ENCODE measurements around the gene SET. TPM values are rescaled to one million over a fixed set of nuclear protein-coding genes. Genes with fewer than 3 reads are reported as not detected.
A peak's percentile ranks its signal among the peaks of the same experiment; 100 is the strongest.

SET gene
- total RNA-seq, 1 experiment from 2014 or later, result 1,129 TPM

GRCh38 chr9:128656416-128657343 lies 32.3 kb upstream of the SET start, which contains the start of gene DYNC2I2 (continued):
- TF ChIP-seq ZNF423 (CRISPR knock-in tag; IDR thresholded peaks at IDR 0.05) (no peak), OVOL2 (CRISPR knock-in tag; IDR thresholded peaks at IDR 0.05; ENCODE audit: borderline replicate concordance) (no peak), SOX15 (CRISPR knock-in tag; IDR thresholded peaks at IDR 0.05) (no peak), TEAD4 (CRISPR knock-in tag; IDR thresholded peaks at IDR 0.05) (peak; percentile 74; the same call in 1 of the 2 replicates), CREM (CRISPR knock-in tag; IDR thresholded peaks at IDR 0.05) (peak; percentile 84), GTF2I (CRISPR knock-in tag; conservative IDR thresholded peaks at IDR 0.05) (no peak), CREB1 (CRISPR knock-in tag; IDR thresholded peaks at IDR 0.05) (no peak), E2F5 (CRISPR knock-in tag; IDR thresholded peaks at IDR 0.05) (peak; percentile 99), ZMAT4 (CRISPR knock-in tag; IDR thresholded peaks at IDR 0.05) (no peak), GRHL2 (CRISPR knock-in tag; IDR thresholded peaks at IDR 0.05; ENCODE audit: insufficient replicate concordance, severe bottlenecking) (no peak), SP1 (CRISPR knock-in tag; conservative IDR thresholded peaks at IDR 0.05) (peak; percentile 85), KAT7 (CRISPR knock-in tag; IDR thresholded peaks at IDR 0.05; ENCODE audit: borderline replicate concordance) (no peak), NR1H2 (CRISPR knock-in tag; IDR thresholded peaks at IDR 0.05) (no peak), NFYB (CRISPR knock-in tag; conservative IDR thresholded peaks at IDR 0.05; ENCODE audit: low read depth) (0 out of 2 replicates have a peak, but pooled peaks have one; percentile 3), FOXP1 (CRISPR knock-in tag; IDR thresholded peaks at IDR 0.05; ENCODE audit: borderline replicate concordance) (peak; percentile 18; the same call in 1 of the 2 replicates), ZNF138 (CRISPR knock-in tag; conservative IDR thresholded peaks at IDR 0.05) (no peak), AR (CRISPR knock-in tag; IDR thresholded peaks at IDR 0.05) (no peak)

- ATAC-seq (no peak), DNase-seq (ENCODE audit: low spot score) (no peak)
- ChIA-PET CTCF (interaction anchor here (0.6 to 1.5 kb wide), 2 partner anchors 22 to 107 kb away, joined by 5 to 6 read pairs; no protein-coding TSS in a partner anchor), POLR2A (no interaction called here)
- Mint-ChIP-seq H3K27ac (peak overlapping the region; percentile 100), H3K9me3 (no peaks in the 10 kb centered on the region), H3K4me1 (peaks cover 3% of the 10 kb centered on the region; the same call in 1 of the 2 replicates), H3K36me3 (no peaks in the 10 kb centered on the region), H3K4me3 (peak overlapping the region; percentile 88), H3K27me3 (ENCODE audit: low read depth) (no peaks in the 10 kb centered on the region)
- TF ChIP-seq ESRRA (CRISPR knock-in tag; IDR thresholded peaks at IDR 0.05; ENCODE audit: borderline replicate concordance) (no peak), SOX15 (CRISPR knock-in tag; IDR thresholded peaks at IDR 0.05) (no peak), NR1H2 (CRISPR knock-in tag; IDR thresholded peaks at IDR 0.05) (no peak), ELF4 (CRISPR knock-in tag; IDR thresholded peaks at IDR 0.05; ENCODE audit: low read depth) (no peak), FOXP4 (CRISPR knock-in tag; IDR thresholded peaks at IDR 0.05) (no peak), CTCF (IDR thresholded peaks at IDR 0.05) (no peak), ZNF121 (CRISPR knock-in tag; IDR thresholded peaks at IDR 0.05) (no peak), TCF7 (CRISPR knock-in tag; IDR thresholded peaks at IDR 0.05; ENCODE audit: low read depth) (no peak), USF2 (CRISPR knock-in tag; IDR thresholded peaks at IDR 0.05) (no peak)
Measured at GRCh38 chr9:128657344-128657704, 31.7 kb upstream of the SET start.
